Measurements from ENCODE around the gene ZNF277. TPM values are rescaled to one million over a fixed set of nuclear protein-coding genes. Genes with fewer than 3 reads are reported as not detected.

ZNF277 gene
- total RNA-seq, 1 experiment from 2014 or later, result 21.3 TPM

DNA sequence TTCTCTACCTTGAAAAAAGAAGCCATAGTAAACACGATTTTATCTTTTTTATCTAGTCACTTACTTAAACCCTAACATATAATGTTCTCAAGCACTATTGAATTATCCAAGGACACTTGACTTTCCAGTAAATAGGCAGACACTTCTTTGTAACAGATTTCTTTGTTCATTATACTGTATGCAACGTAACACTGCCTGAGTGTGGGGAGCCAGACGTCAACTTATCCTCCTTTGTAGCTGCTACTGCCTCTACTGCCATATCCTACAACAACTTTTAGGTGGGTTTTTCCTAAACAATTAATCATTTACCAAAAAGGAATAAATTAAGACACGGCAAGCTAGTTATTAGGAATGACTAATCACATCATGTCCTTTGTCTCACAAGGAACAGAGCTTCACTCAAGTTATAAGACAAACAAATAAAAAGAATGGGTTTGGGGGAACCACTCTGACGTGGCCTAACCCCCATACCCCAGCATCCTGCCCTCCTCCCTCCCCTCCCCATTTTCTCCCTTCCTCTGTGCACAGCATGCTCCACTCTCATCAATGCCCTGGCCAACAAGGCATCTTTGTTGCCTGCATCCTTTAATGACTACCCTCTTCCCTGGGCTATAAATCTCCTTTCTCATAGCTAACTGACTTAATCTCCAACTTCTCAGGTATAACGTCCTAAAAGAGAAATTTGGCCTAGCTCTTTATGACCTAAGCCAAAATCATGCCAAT is 43.5 kb upstream of the ZNF277 start:
- ChIA-PET POLR2A (no interaction called here), RAD21 (ENCODE audit: low non-redundant PET in 1 of 2, low total read pairs in 2 of 2, uncharacterized antibody in 2 of 2, unreplicated experiment in 2 of 2) (interaction anchor here in 1 of 2 experiments (0.7 kb wide), 1 partner anchor 113 kb away, joined by 8 read pairs; no protein-coding TSS in a partner anchor), CTCF (no interaction called here)
- H3K79me2 ChIP-seq (ENCODE audit: insufficient read depth, low read length), result no peaks in the 10 kb centered on the region
- H3K9me2 ChIP-seq (ENCODE audit: insufficient read depth), result no peaks in the 10 kb centered on the region
- H3K4me1 ChIP-seq (ENCODE audit: control insufficient read depth in 1 of 2, insufficient read depth in 2 of 2, low read length in 2 of 2), result no peaks in the 10 kb centered on the region
- no peak overlapping the region for H2AFZ ChIP-seq (ENCODE audit: low read depth, low read length, poor library complexity, severe bottlenecking)
- H3K4me2 ChIP-seq (ENCODE audit: low read length), result no peak overlapping the region
- ATAC-seq, result no peak
- TF ChIP-seq, protein P1, sequence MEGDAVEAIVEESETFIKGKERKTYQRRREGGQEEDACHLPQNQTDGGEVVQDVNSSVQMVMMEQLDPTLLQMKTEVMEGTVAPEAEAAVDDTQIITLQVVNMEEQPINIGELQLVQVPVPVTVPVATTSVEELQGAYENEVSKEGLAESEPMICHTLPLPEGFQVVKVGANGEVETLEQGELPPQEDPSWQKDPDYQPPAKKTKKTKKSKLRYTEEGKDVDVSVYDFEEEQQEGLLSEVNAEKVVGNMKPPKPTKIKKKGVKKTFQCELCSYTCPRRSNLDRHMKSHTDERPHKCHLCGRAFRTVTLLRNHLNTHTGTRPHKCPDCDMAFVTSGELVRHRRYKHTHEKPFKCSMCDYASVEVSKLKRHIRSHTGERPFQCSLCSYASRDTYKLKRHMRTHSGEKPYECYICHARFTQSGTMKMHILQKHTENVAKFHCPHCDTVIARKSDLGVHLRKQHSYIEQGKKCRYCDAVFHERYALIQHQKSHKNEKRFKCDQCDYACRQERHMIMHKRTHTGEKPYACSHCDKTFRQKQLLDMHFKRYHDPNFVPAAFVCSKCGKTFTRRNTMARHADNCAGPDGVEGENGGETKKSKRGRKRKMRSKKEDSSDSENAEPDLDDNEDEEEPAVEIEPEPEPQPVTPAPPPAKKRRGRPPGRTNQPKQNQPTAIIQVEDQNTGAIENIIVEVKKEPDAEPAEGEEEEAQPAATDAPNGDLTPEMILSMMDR (IDR thresholded peaks at IDR 0.05 in 2 of 3, conservative IDR thresholded peaks at IDR 0.05 in 1 of 3; ENCODE audit: borderline replicate concordance in 1 of 3, insufficient read depth in 1 of 3, low read depth in 2 of 3, low read length in 2 of 3), result no peak
- TF ChIP-seq ELF1 (IDR thresholded peaks at IDR 0.05; ENCODE audit: borderline replicate concordance, low read depth) (no peak), SIN3A (IDR thresholded peaks at IDR 0.05; ENCODE audit: low read depth) (no peak), EZH2 (IDR thresholded peaks at IDR 0.05) (no peak), CEBPB (IDR thresholded peaks at IDR 0.05; ENCODE audit: low read depth) (no peak), JUND (IDR thresholded peaks at IDR 0.05) (no peak), POLR2A (IDR thresholded peaks at IDR 0.05; ENCODE audit: borderline replicate concordance, extremely low read depth, insufficient read depth, insufficient read length) (no peak)
- H3K9me3 ChIP-seq (ENCODE audit: control insufficient read depth in 1 of 2, insufficient read depth in 1 of 2, low read depth in 1 of 2, low read length in 2 of 2), result no peaks in the 10 kb centered on the region
- no peak overlapping the region for H3K9ac ChIP-seq (ENCODE audit: low read length)
- H3K27ac ChIP-seq (ENCODE audit: low read depth, low read length), result no peak overlapping the region
- intact Hi-C loops (cut with micrococcal nuclease), result no loop called here
- DNase-seq (ENCODE audit: low read depth, low spot score), result no peak
- no peaks in the 10 kb centered on the region for H3K27me3 ChIP-seq (ENCODE audit: insufficient read depth, low read length)
- no peaks in the 10 kb centered on the region for H4K20me1 ChIP-seq (ENCODE audit: insufficient read depth)
- H3K36me3 ChIP-seq (ENCODE audit: control insufficient read depth in 1 of 2, insufficient read depth in 2 of 2, low read length in 2 of 2), result no peaks in the 10 kb centered on the region
- no TSS peak for BruUV-seq (replicated peaks)
- H3K4me3 ChIP-seq (replicated peaks in 1 of 2; ENCODE audit: low read depth in 1 of 2, low read length in 2 of 2), result no peak overlapping the region

DNA sequence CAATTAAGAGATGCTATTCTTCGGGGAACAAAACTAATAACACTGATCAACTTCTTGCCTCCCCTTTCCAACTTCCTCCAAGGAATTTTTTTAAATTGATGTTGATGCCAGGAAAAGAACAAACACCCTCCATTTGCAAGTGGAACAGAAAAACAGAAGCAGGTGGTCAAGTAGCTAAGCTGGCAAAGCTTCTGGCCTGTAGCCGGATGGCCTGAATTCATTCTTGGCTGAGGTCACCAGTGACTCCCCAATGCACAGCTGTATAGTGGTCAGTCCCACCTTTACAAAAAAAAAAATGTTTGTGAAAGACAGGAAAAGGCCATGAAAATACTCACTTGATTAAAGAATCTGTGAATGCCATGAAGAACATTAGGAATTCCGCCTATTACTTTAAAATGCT is 39.3 kb upstream of the ZNF277 start:
- CTCF ChIA-PET, result no interaction called here
- BruUV-seq (replicated peaks), result no TSS peak
- POLR2A ChIA-PET, result no interaction called here
- no peak for TF ChIP-seq SP1 (IDR thresholded peaks at IDR 0.05; ENCODE audit: low read depth)
- TF ChIP-seq, protein P1 (IDR thresholded peaks at IDR 0.05 in 2 of 3, conservative IDR thresholded peaks at IDR 0.05 in 1 of 3; ENCODE audit: borderline replicate concordance in 1 of 3, insufficient read depth in 1 of 3, low read depth in 2 of 3, low read length in 2 of 3), result no peak
- TF ChIP-seq, protein P2, sequence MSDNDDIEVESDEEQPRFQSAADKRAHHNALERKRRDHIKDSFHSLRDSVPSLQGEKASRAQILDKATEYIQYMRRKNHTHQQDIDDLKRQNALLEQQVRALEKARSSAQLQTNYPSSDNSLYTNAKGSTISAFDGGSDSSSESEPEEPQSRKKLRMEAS (IDR thresholded peaks at IDR 0.05), result no peak
- no peak for TF ChIP-seq EZH2phosphoT487 (IDR thresholded peaks at IDR 0.05; ENCODE audit: borderline replicate concordance)
- no peak for TF ChIP-seq POLR2A (IDR thresholded peaks at IDR 0.05; ENCODE audit: borderline replicate concordance, extremely low read depth, insufficient read depth, insufficient read length)
- no peak for TF ChIP-seq SRF (IDR thresholded peaks at IDR 0.05; ENCODE audit: low read depth)
- TF ChIP-seq CBX3 (IDR thresholded peaks at IDR 0.05; ENCODE audit: low read depth), result no peak
- TF ChIP-seq FOSL1 (IDR thresholded peaks at IDR 0.05; ENCODE audit: low read depth), result no peak
- TF ChIP-seq, protein P3, sequence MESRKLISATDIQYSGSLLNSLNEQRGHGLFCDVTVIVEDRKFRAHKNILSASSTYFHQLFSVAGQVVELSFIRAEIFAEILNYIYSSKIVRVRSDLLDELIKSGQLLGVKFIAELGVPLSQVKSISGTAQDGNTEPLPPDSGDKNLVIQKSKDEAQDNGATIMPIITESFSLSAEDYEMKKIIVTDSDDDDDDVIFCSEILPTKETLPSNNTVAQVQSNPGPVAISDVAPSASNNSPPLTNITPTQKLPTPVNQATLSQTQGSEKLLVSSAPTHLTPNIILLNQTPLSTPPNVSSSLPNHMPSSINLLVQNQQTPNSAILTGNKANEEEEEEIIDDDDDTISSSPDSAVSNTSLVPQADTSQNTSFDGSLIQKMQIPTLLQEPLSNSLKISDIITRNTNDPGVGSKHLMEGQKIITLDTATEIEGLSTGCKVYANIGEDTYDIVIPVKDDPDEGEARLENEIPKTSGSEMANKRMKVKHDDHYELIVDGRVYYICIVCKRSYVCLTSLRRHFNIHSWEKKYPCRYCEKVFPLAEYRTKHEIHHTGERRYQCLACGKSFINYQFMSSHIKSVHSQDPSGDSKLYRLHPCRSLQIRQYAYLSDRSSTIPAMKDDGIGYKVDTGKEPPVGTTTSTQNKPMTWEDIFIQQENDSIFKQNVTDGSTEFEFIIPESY (IDR thresholded peaks at IDR 0.05; ENCODE audit: extremely low read depth, insufficient replicate concordance, low read length), result no peak

More for the DNA sequence above, 39.3 kb upstream of the ZNF277 start:
- Histone ChIP-seq H3K4me3 (replicated peaks in 1 of 2; ENCODE audit: low read depth in 1 of 2, low read length in 2 of 2) (no peak overlapping the region), H3K9me2 (ENCODE audit: insufficient read depth) (no peaks in the 10 kb centered on the region), H3K4me1 (ENCODE audit: control insufficient read depth in 1 of 2, insufficient read depth in 2 of 2, low read length in 2 of 2) (no peaks in the 10 kb centered on the region), H3K27ac (ENCODE audit: low read depth, low read length) (no peak overlapping the region), H3K9me3 (ENCODE audit: control insufficient read depth in 1 of 2, insufficient read depth in 1 of 2, low read depth in 1 of 2, low read length in 2 of 2) (no peaks in the 10 kb centered on the region), H3K27me3 (ENCODE audit: insufficient read depth, low read length) (no peaks in the 10 kb centered on the region), H3K79me2 (ENCODE audit: insufficient read depth, low read length) (no peaks in the 10 kb centered on the region), H4K20me1 (ENCODE audit: insufficient read depth) (no peaks in the 10 kb centered on the region), H3K4me2 (ENCODE audit: low read length) (no peak overlapping the region), H3K36me3 (ENCODE audit: control insufficient read depth in 1 of 2, insufficient read depth in 2 of 2, low read length in 2 of 2) (no peaks in the 10 kb centered on the region), H3K9ac (ENCODE audit: low read length) (no peak overlapping the region), H2AFZ (ENCODE audit: low read depth, low read length, poor library complexity, severe bottlenecking) (no peak overlapping the region)
- DNase-seq (ENCODE audit: low read depth, low spot score) (no peak), ATAC-seq (no peak)
- intact Hi-C loops (cut with micrococcal nuclease), result no loop called here
- RAD21 ChIA-PET (ENCODE audit: low non-redundant PET in 1 of 2, low total read pairs in 2 of 2, uncharacterized antibody in 2 of 2, unreplicated experiment in 2 of 2), result no interaction called here

Measured in HCT116 (cell line).